Vagina (tissue), 2 donors: ENCODE measurements around the gene C1orf232.

ENCODE experiments used
- CTCF ChIP-seq, 3 experiments: fragments of 450-650 bp in 2 of 3; fragments of 200-600 bp in 1 of 3; sonication (generic) in 1 of 3; IDR thresholded peaks; one replicate each; pipeline ENCODE4 v1.5.1; 2017 to 2019; ENCODE audit warnings: antibody characterized with exemption in 3 of 3, mild to moderate bottlenecking in 2 of 3, moderate library complexity in 2 of 3
- POLR2A ChIP-seq, 2 donors: fragments of 450-650 bp; IDR thresholded peaks; one replicate each; pipeline ENCODE4 v1.6.1; 2017; ENCODE audit warnings: antibody characterized with exemption in 2 of 2, mild to moderate bottlenecking in 2 of 2, moderate library complexity in 2 of 2
- POLR2AphosphoS5 ChIP-seq, 2 donors: sonication (generic); formaldehyde crosslinking; IDR thresholded peaks; one replicate each; pipeline ENCODE4 v1.9.0; 2017; ENCODE audit warnings: antibody characterized with exemption in 2 of 2, mild to moderate bottlenecking in 2 of 2, low read depth in 1 of 2; ENCODE audit not compliant: insufficient read depth in 1 of 2

DNA sequence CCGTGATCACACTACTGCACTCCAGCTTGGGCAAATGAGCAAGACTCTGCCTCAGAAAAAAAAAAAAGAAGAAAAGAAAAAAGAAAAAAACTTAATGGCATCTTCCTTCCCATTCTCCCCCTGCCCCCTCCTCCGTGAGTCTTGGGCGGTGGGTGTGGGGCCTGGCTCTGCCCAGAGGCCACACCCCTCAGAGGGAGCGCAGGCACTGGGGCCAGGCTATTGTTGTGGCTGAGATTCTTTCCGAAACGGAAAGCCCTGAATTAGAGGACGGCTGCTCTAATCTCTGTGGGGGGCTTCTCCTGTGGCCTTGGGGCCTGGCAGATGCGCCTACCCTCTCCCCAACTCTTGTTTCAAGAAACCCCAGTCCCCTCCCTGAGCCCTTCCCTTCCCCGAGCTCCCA is 14.0 kb downstream of the C1orf232 start:
- TF ChIP-seq CTCF (IDR thresholded peaks at IDR 0.05), result no peak
- no peak for TF ChIP-seq POLR2AphosphoS5 (IDR thresholded peaks at IDR 0.05; ENCODE audit: insufficient read depth in 1 of 2, low read depth in 1 of 2)
- TF ChIP-seq POLR2A (IDR thresholded peaks at IDR 0.05), result no peak
